ENCODE results near the gene ENTHD1.
"Not testable (repeated sequence)": the region's sequence is repeated elsewhere in the genome, so short reads cannot be mapped to it uniquely, and the experiment has no call there.

Gene ENTHD1

DNA sequence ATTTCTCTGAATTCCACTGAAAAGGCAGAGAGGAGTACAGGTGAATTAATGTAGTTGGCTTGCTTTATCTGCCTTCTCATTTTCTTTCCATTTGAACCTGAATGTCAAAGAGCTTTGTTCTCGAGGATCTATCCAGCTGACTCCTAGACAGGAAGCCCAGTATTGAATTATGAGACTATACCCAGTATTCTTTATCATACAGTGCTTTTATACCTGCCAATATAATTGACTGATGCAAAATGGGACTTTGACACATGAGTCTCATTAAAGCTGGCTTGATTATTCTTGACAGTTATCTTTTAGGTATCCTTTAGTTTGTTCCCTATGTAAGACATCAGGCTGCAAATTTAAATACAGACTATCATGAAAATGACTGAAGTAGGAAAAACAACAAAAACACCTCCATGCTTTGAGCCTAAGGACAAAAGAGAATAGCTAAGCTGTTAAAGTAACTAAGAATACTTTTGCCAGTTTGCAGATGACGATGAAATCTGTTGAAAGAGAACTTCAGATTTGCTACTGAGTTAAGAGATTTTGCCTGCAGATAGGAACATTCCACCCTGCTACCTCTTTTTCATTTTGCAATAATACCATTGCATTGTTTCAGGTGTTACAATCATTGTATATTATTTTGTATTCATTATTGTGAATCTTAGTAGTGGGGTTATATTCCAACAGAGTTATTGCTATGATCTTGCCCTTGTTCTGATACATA is 117.1 kb downstream of the ENTHD1 start:
- no peak for DNase-seq

DNA sequence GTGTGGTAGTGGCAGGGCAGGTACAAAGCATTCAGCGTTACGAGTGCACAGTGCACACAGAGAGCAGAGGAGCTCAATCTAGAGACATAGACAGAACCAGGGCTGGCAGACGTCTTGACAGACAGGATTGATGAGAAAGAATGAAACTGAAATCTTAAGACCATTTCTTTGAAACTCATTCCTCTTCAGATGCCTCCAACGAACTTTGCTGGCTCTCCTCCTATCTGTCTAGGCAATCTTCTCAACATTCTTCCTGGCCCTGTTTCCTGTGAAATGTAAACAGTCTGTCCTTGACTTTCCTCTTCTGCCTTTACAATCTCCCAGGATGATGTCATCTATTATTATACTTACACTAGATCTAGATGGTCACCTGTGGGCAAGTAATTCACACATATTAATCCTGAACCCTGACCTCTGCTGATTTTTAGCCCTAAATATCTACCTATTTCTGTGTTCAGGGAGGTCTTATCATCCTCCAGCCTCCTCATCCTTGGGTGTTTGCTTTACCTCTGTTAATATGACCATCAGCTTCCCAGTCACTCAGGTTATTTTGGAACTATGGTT is 119.5 kb downstream of the ENTHD1 start:
- no peak for DNase-seq

DNA sequence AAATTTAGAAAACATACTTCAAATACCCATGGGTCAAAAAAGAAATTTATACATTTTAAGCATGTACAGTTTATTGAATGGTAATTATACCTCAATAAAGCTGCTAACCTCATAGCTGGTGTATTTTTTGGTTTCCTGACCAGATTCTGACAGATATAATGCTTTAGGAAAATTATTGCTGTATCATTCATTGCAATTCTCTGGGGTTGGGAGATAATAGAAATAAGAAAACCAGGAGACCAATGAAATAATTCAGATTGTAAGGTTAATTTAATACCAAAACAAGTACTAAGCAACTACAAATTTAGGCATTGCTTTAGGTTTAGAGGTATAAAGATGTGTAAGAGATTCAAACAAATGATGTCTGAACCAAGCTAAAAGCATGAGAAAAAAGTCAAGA is 120.1 kb downstream of the ENTHD1 start:
- no peak for DNase-seq

DNA sequence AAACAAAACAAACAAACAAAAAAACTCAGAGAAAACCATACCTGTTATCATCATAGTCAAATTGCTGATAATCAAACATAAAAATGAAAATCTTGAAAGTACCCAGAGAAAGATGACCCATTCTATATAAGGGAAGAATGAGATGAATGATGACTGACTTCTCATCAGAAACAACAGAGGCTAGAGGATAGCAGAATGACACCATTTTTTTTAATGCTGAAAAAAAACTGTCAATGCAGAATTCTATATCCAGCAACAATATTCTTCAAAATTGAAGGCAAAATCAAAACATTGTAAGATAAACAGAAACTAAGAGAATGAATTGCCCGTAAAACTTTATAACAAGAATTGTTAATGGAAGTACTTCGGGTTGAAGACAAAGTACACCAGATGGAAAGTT is 122.1 kb downstream of the ENTHD1 start:
- DNase-seq: no peak

DNA sequence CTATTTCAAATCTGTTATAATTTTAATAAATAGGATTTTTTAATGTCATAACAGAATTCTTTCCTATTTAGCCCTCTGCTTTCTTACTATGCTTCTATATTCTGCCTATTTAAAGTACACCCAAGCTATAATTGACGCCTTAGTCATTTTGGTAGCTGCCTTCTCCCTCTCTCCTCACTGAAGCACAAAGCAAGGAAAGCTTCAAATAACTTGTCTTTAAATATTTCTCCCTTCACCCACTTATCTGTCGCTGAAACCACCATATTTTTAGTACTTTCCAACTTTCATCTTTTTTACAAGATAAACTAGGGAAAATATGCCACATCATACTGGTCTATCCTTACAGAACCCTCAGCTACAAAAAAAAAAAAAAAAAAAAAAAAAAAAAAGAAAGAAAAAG is 127.9 kb downstream of the ENTHD1 start:
- no peak for DNase-seq

DNA sequence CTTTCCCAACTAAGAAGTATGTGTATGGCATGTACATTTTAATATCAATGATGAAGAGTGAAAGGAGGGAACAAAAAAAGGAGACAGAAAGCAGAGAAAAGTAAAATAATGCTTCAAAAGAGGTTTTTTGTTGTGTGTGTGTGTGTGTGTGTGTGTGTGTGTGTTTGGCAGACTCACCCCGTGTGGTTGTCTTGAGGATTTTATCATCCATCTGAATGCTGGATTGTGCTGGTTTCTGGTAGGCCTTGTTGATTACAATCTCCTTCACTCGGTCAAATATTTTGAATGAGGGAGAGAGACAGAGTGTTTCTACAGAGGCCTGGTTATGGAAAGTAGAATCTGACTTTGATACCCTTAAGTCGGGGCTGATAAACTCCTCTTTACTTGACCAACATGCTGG is 128.5 kb downstream of the ENTHD1 start:
- DNase-seq: no peak

DNA sequence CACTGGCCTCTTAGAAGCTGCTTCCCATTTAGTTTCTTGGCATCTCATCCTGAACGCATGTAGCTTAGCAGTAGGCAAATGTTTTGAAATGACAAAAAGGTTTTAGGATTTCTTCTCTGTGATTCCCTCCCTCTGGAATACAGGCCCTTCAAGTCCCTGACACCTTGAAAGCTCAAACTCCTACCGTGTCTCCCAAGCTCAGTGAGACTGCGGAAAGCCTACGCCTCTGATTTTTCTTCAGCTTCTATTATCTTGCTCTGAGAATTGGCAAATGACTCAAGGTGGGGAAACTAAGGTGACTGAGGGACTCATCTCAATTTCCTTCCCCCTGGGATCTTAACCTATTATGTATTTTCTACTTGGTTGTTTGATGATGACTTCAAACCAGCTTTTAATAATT is 130.3 kb downstream of the ENTHD1 start:
- no peak for DNase-seq

DNA sequence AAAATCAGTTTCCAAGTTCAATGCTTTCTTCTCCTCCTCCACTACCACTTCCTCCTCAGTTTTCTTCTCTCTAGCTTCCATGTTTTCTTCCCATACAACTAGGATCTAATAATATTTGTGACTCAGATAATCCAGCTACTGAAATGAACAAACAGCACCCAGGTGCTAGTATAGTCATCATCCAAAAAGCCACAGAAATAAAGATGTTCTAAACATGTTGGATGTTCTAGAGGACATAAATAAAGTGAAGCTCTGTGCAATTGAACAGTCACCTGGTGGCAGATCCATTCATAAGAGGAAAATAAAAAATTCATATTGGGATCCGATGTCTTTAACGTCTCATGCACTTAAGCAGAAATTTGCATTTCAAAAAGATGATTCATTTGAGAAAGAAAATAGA is 142.8 kb downstream of the ENTHD1 start:
- DNase-seq: no peak

DNA sequence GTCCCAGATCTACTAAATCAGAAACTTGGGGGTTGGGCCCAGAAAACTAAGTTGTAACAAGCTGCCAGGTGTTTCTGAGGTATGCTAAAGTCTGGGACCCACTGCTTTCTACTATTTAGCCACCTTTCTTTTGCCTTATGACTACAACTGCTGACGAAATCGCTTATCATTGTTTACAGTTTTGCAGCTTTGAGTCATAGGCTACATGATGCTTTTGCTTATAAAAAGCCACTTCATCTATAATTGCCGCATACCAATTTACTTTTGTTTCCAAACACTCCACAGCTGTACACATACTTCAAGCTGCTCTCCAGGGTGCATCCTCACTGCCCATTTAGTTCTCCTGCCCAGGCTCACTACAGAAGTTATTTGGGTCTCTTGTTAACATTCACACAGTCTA is 144.7 kb downstream of the ENTHD1 start:
- DNase-seq: no peak

DNA sequence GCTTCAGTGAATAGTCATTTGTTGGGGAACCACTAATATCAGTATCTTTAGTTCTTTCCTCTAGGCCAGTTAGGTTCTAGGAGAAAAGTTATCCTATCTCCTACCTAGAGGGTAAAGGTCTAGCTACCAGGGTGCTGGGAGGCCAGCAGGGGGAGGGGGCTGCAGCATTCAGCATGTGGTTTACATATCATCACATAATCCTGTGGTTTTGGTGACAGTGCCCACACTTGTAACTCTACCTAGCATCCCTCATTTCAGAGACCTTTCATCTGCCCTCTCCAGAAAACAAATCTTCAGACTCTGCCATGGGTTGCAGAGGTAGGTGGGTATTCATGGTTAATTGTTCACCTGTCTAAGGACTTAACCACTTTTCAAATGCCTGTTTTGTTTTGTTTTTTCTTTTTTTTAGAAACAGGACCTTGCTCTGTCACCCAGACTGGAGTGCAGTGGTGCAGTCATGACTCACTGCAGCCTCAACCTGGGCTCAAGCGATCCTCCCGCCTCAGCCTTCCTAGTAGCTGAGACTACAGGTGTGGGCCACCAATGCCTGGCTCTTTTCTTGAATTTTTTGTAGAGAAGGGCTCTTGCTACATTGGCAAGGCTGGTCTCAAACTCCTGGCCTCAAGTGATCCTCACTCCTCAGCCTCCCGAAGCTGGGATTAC is 146.8 kb downstream of the ENTHD1 start:
- DNase-seq: no peak

DNA sequence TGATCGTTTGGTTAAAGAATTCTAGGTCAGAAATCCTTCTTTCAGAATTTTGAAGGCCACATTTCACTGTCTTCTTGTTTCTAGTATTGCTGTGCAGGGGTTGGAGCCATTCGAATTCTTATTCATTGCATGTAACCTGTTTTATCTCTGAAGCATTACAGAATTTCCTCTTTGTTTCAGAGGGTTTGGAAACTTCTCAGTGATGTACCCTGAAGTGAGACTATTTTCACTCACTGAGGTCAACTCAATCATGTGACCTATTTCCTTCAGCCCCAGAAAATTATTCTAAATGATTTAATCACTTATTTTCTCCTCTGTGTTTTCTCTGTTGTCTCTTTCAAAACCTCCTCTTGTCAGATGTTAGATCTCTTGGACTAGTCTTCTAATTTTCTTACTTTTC is 147.8 kb downstream of the ENTHD1 start:
- DNase-seq: no peak

DNA sequence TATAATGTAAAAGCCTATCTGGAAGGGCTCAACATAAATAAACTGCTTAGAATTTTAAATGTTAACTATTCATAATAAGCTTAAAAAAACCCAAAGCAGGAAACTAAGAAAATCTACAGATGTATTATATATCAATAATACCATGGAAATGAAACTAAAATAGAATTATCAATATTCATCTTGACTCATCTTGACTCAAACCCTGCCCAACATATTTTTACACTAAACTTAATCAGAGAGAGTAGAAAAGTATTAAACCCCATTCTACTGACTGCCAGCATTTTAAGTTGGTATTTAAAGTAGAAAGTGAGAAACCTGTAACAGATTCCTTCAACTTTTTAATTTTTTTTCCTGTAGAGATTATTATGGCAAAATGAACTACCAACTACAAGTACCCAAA is 149.2 kb downstream of the ENTHD1 start:
- DNase-seq: no peak

DNA sequence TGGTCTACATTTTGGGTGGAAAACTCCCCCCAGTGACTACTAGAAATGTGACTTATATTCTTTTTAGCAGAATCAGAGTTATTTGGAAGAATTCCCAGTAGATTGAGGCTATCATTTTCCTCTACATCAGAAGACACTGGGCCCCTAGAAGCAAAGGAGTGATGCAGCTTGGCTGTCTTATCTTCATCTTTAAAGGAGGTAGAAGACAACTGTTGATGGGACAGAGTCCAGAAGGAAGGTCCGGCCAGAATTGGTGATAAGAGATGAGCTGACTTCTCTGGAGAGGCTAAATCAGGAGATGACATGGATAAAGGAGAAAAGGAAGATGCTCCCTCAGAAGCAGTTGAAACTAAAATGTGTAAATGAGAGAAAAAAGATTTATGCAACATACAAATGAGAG is 149.6 kb downstream of the ENTHD1 start:
- DNase-seq: no peak

DNA sequence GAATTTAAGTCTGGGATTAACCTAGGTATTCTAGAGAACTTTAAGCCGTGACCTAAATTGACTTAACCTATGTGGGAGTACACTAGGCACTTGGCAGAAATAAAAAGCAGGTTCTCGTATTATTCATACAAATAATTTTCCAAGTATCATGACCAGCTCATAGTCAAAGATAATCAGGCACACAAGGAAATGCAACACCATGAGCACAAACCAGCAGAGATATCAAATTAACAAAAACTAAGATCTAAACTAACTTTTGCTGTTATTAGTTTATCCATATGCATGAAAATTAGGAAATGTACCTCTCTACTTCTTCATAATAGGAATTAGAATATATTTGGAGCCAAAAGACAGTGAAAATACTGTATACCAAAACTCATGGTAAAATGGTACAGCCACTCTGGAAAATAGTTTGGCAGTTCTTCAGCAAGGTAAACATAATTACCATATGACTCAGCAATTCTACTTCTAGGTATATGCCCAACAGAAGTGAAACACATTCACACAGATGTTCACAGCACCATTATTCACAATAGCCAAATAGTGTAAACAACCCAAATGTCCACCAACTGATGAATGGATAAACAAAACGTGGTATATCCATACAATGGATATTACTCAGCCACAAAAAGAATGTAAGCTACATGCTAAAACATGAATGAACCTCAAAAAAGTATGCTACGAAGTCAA is 154.1 kb downstream of the ENTHD1 start:
- no peak for DNase-seq

DNA sequence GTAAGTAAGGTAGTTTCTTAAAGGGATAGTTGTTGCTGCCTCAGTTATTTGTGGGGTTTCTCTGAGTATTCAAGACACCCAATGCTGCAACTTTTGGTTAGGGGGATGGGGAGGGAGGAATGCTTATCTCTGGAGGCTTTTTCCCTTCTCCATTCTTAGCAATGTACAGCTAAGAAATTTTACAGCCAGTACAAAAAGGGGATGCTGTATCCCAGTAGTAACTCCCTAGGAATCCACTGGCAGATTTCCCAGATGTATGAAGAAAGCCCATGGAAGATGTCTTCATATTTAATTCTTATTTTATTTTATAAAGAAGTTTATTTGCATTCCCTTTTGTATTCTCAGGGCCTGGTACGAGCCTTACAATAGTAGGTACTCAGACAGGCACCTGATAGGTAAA is 154.8 kb downstream of the ENTHD1 start:
- DNase-seq: no peak

DNA sequence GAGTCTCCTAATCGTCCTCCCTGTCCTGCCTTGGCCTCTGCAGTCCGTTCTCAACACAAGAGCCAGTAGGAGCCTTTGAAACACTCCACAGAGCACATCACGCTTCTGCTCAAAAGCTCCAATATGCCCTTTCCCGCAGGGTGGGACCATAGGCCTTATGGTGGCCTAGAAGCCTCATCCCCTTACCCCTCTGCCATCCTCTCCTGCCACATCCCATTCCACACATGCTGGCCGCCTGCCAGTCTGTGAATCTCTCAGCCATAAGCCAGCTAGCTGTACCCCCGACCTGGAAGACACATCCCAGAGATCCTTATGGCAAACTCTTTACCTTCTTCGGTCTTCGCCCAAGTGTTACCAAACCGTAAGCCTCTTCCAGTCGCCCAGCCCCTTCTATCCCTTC is 157.8 kb downstream of the ENTHD1 start:
- DNase-seq: no peak

DNA sequence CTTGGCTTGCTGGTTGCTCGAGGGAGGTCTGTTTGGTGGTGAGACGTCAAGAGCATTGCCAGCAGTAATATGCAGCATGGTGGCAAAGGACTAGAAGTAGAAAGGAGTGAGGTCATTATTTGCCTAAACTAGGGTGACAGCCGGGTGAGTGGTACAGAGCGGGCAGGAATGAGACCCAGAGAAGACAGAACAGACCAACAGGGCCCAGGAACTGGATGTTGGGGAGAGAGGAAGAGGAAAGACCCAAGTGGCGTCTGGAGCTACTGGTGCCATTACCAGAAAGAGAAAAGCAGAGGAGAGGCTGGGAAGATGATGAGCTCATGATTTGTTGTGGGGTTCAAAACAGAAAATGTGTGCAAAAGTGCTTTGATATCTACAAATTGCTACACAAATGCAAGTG is 158.7 kb downstream of the ENTHD1 start:
- DNase-seq: no peak

DNA sequence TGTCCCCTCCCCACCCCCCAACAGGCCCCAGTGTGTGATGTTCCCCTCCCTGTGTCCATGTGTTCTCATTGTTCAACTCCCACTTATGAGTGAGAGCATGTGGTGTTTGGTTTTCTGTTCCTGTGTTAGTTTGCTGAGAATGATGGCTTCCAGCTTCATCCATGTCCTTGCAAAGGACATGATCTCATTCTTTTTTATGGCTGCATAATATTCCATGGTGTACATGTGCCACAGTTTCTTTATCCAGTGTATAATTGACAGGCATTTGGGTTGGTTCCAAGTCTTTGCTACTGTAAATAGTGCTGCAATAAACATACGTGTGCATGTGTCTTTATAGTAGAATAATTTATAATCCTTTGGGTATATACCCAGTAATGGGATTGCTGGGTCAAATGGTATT is 159.5 kb downstream of the ENTHD1 start:
- DNase-seq: not testable (repeated sequence)

DNA sequence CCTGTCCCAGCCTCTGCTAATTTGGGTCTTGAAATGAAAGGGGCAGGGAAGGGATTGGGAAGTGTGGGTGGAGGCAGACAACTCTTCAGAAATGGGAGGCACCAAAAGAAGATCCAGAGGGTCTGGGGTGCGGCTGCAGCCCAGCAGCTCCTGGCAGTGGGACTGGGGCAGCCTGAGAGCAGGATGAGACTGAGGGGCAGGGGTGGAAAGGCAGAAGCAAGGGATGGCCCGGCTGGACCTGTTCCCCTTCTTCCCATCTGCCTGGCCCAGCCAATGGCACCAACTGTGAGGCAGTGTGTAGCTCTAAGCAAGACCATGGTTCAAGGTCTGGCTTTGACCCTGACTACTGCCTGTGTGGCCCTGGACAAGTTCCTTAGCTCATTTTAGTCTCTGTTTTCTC is 160.4 kb downstream of the ENTHD1 start:
- no peak for DNase-seq

DNA sequence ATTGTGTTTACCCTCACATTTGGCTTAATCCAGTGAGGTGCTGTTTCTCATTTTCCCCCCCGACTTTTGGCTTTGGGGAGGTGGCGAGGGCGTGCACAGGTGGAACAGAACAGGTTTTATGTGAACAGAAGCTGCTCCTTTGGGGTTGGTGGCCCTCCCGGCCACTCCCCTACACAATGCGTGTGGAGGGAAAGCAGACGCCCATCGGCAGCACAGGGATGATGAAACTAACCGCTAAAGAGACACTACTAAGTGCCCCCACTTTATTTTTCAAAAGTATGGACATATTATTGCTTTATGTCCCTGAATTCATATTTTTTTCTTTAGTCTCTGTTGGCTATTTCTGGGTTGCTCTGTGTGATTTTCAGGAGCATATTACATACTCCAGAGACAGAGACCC is 160.9 kb downstream of the ENTHD1 start:
- DNase-seq: no peak

DNA sequence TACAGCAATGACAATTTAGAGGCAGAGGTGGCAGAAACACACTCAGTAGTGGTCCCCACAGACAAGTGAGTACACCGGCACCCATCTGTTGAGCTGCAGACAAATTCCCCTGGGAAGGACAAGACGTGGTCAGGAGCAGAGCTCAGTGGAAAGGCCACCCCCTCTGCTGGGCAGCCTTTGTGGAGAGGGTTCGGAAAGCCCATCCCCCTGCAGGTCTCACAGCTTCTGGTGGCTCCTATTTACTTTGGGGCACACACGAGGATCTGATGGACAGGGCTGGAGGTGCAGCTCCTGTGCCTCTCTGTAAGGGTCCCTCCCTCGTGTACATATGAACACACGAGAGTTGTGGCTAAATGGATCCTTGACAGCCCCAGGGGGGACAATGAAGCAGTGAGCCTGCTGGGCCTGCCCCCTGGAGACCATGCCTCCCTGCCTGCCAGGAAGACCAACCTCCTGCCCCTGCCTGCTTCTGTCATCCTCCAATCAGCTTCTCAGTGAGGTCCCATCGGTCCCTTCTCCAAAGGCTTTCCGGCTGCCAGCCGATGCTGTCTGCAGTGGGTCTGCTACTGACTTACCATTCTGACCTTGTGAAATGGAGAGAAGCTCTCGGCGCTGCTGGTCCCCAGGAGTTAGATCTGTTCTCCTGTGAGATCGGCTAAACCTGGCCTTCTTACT is 161.5 kb downstream of the ENTHD1 start:
- no peak for DNase-seq

DNA sequence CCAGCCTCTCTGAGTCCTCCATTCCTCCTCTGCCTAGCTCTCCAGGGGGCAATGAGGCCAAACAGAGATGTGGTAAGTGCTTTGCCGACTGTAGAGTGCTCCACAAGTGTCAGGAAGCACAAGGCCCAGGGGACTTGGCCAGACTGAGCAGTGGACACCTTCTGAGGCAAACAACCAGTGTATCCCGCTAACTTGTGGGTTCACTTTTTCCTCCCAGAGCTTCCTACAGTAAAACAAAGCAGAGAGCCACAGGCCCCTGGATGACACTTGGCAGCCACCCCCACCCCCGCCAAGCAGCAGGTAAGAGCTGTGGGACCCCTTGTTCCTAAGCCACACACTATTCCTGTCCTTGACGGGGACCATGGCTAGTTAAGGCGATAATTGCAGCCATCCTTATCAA is 162.1 kb downstream of the ENTHD1 start:
- DNase-seq: no peak

DNA sequence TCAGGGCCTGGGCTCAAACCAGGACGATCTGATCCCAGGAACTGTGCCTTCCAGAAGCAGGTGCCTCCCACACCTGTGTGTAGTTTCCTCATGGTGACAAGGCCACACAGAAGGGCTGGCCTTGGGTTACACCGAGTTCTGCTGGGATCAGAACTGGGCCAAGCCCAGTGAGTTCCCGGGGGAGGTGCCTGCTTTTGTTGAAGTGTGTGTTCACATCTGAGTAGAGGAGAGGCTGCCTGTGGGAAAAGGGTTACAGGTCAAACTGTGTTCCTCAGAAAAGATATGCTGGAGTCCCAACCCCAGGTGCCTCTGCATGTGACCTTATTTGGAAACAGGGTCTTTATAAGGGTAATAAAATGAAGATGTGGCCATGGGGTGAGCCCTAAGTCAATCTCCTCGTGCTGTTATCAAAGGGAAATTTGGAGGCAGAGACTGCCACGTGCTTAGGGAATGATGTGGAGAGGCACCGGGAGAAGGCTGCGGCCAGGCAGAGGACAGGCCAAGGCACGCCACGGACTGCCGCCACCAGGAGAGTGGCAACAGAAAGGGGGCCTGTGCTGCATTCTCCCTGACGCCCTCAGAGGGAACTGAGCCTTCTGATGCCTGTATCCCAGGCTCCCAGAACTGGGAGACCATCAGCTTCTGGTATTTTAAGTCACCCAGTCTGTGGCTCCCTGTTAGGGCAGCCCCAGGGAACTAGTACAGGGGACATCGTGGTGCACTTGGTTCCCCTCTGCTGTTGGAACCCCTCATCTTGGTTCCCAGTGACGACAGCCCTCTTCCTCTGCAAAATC is 164.2 kb downstream of the ENTHD1 start:
- no peak for DNase-seq

Measured in activated gamma-delta T cell (primary cell).